PFSK-1 (cell line): ENCODE data around the gene PRDX5.

Experiments
- POLR2AphosphoS5 ChIP-seq: IDR thresholded peaks from 2 replicates; pipeline ENCODE4 v1.6.1; 2012; ENCODE audit warnings: low read depth, mild to moderate bottlenecking, control low read depth, low read length, moderate library complexity
- TAF1 ChIP-seq: IDR thresholded peaks from 2 replicates; pipeline ENCODE4 v1.6.1; 2012; ENCODE audit warnings: low read length, control low read depth, borderline replicate concordance; ENCODE audit not compliant: insufficient read depth

- TF ChIP-seq TAF1 (no peak), POLR2AphosphoS5 (no peak)
These were observed 22.2 kb upstream of the PRDX5 start for GRCh38 chr11:64295760-64296159.
